ENCODE results near the gene AVL9. TPM values are rescaled to one million over a fixed set of nuclear protein-coding genes. Genes with fewer than 3 reads are reported as not detected.

The AVL9 gene
- polyA plus RNA-seq, 1 of the 3 experiments (the other 2 are of a cell fraction) = 8.9 TPM

GRCh38 chr7:32539919-32540531 lies 44.7 kb downstream of the AVL9 start:
- H3K79me2 ChIP-seq (ENCODE audit: insufficient read depth) = peaks cover 86% of the 10 kb centered on the region
- H4K20me1 ChIP-seq (ENCODE audit: insufficient read depth) = peaks cover 23% of the 10 kb centered on the region
- no peak overlapping the region for H3K9ac ChIP-seq
- 93% methylated on average over 4 of the region's 4 CpGs for WGBS (ENCODE audit: low lambda C conversion rate)
- TF ChIP-seq MXI1 (IDR thresholded peaks at IDR 0.05; ENCODE audit: low read depth, low read length) (no peak), ZBTB33 (IDR thresholded peaks at IDR 0.05; ENCODE audit: borderline replicate concordance, low read depth) (no peak), SIN3A (IDR thresholded peaks at IDR 0.05; ENCODE audit: borderline replicate concordance, low read depth, low read length) (no peak), RXRA (IDR thresholded peaks at IDR 0.05; ENCODE audit: borderline replicate concordance, low read depth) (no peak), MEF2A (IDR thresholded peaks at IDR 0.05; ENCODE audit: borderline replicate concordance, low read depth) (no peak), FOXM1 (IDR thresholded peaks at IDR 0.05; ENCODE audit: low read depth) (no peak), TEAD4 (IDR thresholded peaks at IDR 0.05; ENCODE audit: borderline replicate concordance, insufficient read depth) (no peak), RAD21 (IDR thresholded peaks at IDR 0.05; ENCODE audit: low read length) (no peak), FOXJ3 (CRISPR knock-in tag; IDR thresholded peaks at IDR 0.05) (no peak)
- TF ChIP-seq, protein P1, sequence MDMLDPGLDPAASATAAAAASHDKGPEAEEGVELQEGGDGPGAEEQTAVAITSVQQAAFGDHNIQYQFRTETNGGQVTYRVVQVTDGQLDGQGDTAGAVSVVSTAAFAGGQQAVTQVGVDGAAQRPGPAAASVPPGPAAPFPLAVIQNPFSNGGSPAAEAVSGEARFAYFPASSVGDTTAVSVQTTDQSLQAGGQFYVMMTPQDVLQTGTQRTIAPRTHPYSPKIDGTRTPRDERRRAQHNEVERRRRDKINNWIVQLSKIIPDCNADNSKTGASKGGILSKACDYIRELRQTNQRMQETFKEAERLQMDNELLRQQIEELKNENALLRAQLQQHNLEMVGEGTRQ (IDR thresholded peaks at IDR 0.05; ENCODE audit: borderline replicate concordance, low read depth, low read length) = no peak
- TF ChIP-seq, protein P2, sequence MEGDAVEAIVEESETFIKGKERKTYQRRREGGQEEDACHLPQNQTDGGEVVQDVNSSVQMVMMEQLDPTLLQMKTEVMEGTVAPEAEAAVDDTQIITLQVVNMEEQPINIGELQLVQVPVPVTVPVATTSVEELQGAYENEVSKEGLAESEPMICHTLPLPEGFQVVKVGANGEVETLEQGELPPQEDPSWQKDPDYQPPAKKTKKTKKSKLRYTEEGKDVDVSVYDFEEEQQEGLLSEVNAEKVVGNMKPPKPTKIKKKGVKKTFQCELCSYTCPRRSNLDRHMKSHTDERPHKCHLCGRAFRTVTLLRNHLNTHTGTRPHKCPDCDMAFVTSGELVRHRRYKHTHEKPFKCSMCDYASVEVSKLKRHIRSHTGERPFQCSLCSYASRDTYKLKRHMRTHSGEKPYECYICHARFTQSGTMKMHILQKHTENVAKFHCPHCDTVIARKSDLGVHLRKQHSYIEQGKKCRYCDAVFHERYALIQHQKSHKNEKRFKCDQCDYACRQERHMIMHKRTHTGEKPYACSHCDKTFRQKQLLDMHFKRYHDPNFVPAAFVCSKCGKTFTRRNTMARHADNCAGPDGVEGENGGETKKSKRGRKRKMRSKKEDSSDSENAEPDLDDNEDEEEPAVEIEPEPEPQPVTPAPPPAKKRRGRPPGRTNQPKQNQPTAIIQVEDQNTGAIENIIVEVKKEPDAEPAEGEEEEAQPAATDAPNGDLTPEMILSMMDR (IDR thresholded peaks at IDR 0.05) = no peak
- H3K9me3 ChIP-seq = no peaks in the 10 kb centered on the region
- H3F3A ChIP-seq (replicated peaks; ENCODE audit: insufficient read depth) = peaks cover 12% of the 10 kb centered on the region
- H3K27me3 ChIP-seq (ENCODE audit: insufficient read depth) = no peaks in the 10 kb centered on the region
- H3K36me3 ChIP-seq (replicated peaks in 1 of 2; ENCODE audit: control insufficient read depth in 1 of 2, insufficient read depth in 2 of 2, low read length in 1 of 2) = peaks cover 15 to 18% of the 10 kb centered on the region in 2 experiments
- POLR2A ChIA-PET = no interaction called here
- no peaks in the 10 kb centered on the region for H3K9me2 ChIP-seq
- H3K4me2 ChIP-seq = no peak overlapping the region
- CTCF ChIA-PET = interaction anchor here (0.7 to 1.1 kb wide), 3 partner anchors 14 to 60 kb away, joined by 3 read pairs; no protein-coding TSS in a partner anchor
- H3K4me1 ChIP-seq (ENCODE audit: control insufficient read depth in 1 of 2, insufficient read depth in 2 of 2, low read depth in 1 of 2, low read length in 1 of 2) = peaks cover 0 to 7% of the 10 kb centered on the region in 2 experiments; a peak in 3 of 4 replicates
- H3K27ac ChIP-seq (ENCODE audit: low read depth in 2 of 2, low read length in 1 of 2) = no peak overlapping the region
- H2AFZ ChIP-seq (ENCODE audit: low read depth) = no peak overlapping the region
- no peak for DNase-seq
- H3K4me3 ChIP-seq (ENCODE audit: low read depth in 2 of 2, low read length in 1 of 2) = no peak overlapping the region

- no peak overlapping the region for H3K27ac ChIP-seq (ENCODE audit: low read depth in 2 of 2, low read length in 1 of 2)
- H3K4me3 ChIP-seq (ENCODE audit: low read depth in 2 of 2, low read length in 1 of 2) = no peak overlapping the region
- no peaks in the 10 kb centered on the region for H3K27me3 ChIP-seq (ENCODE audit: insufficient read depth)
- H4K20me1 ChIP-seq (ENCODE audit: insufficient read depth) = peaks cover 4% of the 10 kb centered on the region; the same call in 1 of the 2 replicates
- ChIA-PET POLR2A (no interaction called here), CTCF (interaction anchor here (0.6 to 0.7 kb wide), 2 partner anchors 104 to 1351 kb away, joined by 3 read pairs; no protein-coding TSS in a partner anchor)
- H3K9ac ChIP-seq = no peak overlapping the region
- no peak for DNase-seq
- no peak for TF ChIP-seq TCF12 (IDR thresholded peaks at IDR 0.05)
- no peaks in the 10 kb centered on the region for H3K9me3 ChIP-seq
- H3K9me2 ChIP-seq = no peaks in the 10 kb centered on the region
- H3K36me3 ChIP-seq (replicated peaks in 1 of 2; ENCODE audit: control insufficient read depth in 1 of 2, insufficient read depth in 2 of 2, low read length in 1 of 2) = peaks cover 27 to 34% of the 10 kb centered on the region in 2 experiments
- H3F3A ChIP-seq (replicated peaks; ENCODE audit: insufficient read depth) = no peaks in the 10 kb centered on the region
- 85% methylated on average over 2 of the region's 2 CpGs for WGBS (ENCODE audit: low lambda C conversion rate)
- H3K4me1 ChIP-seq (ENCODE audit: control insufficient read depth in 1 of 2, insufficient read depth in 2 of 2, low read depth in 1 of 2, low read length in 1 of 2) = no peaks in the 10 kb centered on the region
- no peak overlapping the region for H2AFZ ChIP-seq (ENCODE audit: low read depth)
- no peak overlapping the region for H3K4me2 ChIP-seq
- peaks cover 74% of the 10 kb centered on the region for H3K79me2 ChIP-seq (ENCODE audit: insufficient read depth)
Observed at GRCh38 chr7:32542595-32542994, 47.3 kb downstream of the AVL9 start.
